RWPE2 (cell line): ENCODE data around the gene OR10W1.

ENCODE experiments used
- ATAC-seq: fragments of 200-7000 bp; cut with Tn5 transposase; 3 replicates; pipeline ENCODE4 v1.9.1; 2021; ENCODE audit warnings: low read depth
- DNase-seq: peaks from one replicate; pipeline ENCODE4 v3.0.0-alpha.2; 2020; ENCODE audit warnings: low spot score
- H3K27ac ChIP-seq: fragments of 450-650 bp; 2 replicates; pipeline ENCODE4 v1.5.1; 2017; ENCODE audit warnings: mild to moderate bottlenecking; ENCODE audit not compliant: poor library complexity, severe bottlenecking
- H3K27me3 ChIP-seq: fragments of 250-450 bp; sonication (Bioruptor Pico); 2 replicates; pipeline ENCODE4 v1.5.1; 2021; ENCODE audit warnings: mild to moderate bottlenecking, moderate library complexity; ENCODE audit not compliant: insufficient read depth, poor library complexity, severe bottlenecking
- H3K36me3 ChIP-seq: fragments of 250-450 bp; sonication (Bioruptor Pico); 2 replicates; pipeline ENCODE4 v1.5.1; 2020; ENCODE audit warnings: low read depth, mild to moderate bottlenecking, moderate library complexity
- H3K4me1 ChIP-seq: fragments of 250-450 bp; sonication (Bioruptor Pico); 2 replicates; pipeline ENCODE4 v1.5.1; 2021; ENCODE audit warnings: mild to moderate bottlenecking, moderate library complexity; ENCODE audit not compliant: insufficient read depth, poor library complexity, severe bottlenecking
- H3K4me3 ChIP-seq: fragments of 250-450 bp; sonication (Bioruptor Pico); 2 replicates; pipeline ENCODE4 v1.5.1; 2021; ENCODE audit warnings: mild to moderate bottlenecking, moderate library complexity; ENCODE audit not compliant: severe bottlenecking
- H3K9me3 ChIP-seq: fragments of 250-450 bp; sonication (Bioruptor Pico); 2 replicates; pipeline ENCODE4 v1.5.1; 2021; ENCODE audit warnings: mild to moderate bottlenecking, moderate library complexity; ENCODE audit not compliant: severe bottlenecking
- TF ChIP-seq, protein P1 (sequence below): fragments of 450-650 bp; IDR thresholded peaks from one replicate; pipeline ENCODE4 v1.5.1; 2017; ENCODE audit warnings: mild to moderate bottlenecking, moderate library complexity; ENCODE audit not compliant: poor library complexity, severe bottlenecking

The OR10W1 gene

DNA sequence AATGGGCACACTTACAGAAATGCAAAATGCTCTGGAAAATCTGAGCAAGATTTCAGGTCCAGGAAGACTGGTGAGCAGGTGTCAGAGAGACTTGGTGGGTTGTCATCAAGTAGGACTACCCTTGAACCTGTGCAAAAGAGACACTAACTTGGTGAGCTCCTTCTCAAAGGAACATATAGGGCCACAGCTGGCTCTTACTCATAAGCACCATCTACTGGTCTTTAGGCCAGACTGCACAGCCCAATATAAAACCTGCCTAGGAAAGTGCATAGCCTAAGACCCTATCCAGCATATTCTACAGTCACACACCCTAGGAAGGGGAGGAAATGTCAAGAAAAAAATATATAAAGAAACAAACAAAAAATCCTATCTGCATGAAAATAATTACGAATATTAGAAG, 18.2 kb upstream of the OR10W1 start:
- H3K36me3 ChIP-seq = no peaks in the 10 kb centered on the region
- peaks cover 2% of the 10 kb centered on the region for H3K9me3 ChIP-seq
- DNase-seq = no peak
- TF ChIP-seq, protein P1, sequence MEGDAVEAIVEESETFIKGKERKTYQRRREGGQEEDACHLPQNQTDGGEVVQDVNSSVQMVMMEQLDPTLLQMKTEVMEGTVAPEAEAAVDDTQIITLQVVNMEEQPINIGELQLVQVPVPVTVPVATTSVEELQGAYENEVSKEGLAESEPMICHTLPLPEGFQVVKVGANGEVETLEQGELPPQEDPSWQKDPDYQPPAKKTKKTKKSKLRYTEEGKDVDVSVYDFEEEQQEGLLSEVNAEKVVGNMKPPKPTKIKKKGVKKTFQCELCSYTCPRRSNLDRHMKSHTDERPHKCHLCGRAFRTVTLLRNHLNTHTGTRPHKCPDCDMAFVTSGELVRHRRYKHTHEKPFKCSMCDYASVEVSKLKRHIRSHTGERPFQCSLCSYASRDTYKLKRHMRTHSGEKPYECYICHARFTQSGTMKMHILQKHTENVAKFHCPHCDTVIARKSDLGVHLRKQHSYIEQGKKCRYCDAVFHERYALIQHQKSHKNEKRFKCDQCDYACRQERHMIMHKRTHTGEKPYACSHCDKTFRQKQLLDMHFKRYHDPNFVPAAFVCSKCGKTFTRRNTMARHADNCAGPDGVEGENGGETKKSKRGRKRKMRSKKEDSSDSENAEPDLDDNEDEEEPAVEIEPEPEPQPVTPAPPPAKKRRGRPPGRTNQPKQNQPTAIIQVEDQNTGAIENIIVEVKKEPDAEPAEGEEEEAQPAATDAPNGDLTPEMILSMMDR = peak; percentile 72
- H3K4me1 ChIP-seq = no peaks in the 10 kb centered on the region
- H3K4me3 ChIP-seq = no peak overlapping the region
- ATAC-seq = peak; percentile 90
- H3K27ac ChIP-seq = no peak overlapping the region
- H3K27me3 ChIP-seq = no peaks in the 10 kb centered on the region

DNA sequence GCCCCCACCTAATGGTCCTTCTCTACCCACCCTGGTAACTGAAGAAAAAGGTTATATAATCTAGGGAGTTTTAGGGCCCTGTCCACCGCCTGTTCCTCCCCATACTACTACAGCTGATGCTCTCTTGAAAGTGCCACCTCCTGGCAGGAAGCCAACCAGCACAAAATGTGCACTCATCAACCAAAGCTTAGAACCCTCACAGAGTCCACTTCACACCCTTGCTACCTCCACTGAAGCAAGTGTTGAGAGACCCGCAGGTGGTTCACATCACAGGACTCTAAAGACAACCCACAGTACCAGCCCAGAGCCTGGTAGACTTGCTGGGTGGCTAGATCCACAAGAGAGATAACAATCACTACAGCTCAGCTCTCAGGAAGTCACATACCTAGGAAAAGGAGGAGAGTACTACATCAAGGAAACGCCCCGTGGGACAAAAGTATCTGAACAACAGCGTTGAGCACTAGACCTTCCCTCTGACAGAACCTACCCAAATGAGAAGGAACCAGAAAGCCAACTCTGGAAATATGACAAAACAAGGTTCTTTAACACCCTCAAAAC, 17.5 kb upstream of the OR10W1 start:
- no peak for ATAC-seq
- DNase-seq = no peak

DNA sequence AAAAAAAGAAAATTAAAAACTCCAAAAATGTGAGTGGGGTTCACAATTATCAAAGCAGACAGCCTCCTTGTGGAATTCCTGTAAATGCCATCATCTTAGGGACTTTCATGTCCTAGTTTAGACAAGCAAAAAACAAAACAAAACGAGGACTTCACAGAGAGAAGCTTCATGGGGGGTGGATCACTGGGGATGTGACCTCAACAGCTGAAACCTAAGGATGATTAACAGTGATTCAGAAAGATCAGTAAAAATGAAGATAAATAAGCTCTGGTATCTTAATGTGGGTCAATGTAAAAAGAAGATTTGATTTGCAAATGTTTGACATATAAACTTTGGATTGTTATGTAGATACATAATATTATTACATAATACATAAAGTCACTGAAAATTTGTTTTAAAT, 8.1 kb upstream of the OR10W1 start:
- no peak overlapping the region for H3K27ac ChIP-seq
- no peaks in the 10 kb centered on the region for H3K27me3 ChIP-seq
- DNase-seq = no peak

More for the DNA sequence above, 17.5 kb upstream of the OR10W1 start:
- TF ChIP-seq, protein P1 = no peak
- H3K27ac ChIP-seq = no peak overlapping the region
- no peak overlapping the region for H3K4me3 ChIP-seq
- H3K9me3 ChIP-seq = peaks cover 2% of the 10 kb centered on the region
- H3K36me3 ChIP-seq = no peaks in the 10 kb centered on the region
- H3K27me3 ChIP-seq = no peaks in the 10 kb centered on the region
- no peaks in the 10 kb centered on the region for H3K4me1 ChIP-seq

DNA sequence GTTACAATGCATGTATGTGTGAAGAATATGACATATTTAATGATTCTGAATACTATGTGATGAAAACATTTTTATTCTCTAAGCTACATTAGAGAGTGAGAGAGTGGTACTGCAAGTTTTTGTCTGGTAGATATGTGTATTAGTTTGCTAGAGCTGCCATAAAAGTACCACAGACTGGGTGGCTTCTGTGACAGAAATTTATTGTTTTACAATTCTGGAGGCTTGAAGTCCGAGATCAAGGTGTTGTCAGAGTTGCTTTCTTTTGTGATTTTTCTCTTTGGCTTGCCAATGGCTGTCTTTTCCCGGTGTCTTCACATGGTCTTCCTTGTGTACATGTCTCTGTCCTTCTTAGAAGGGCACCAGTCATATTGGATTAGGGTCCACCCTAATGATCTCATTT, 6.9 kb upstream of the OR10W1 start:
- Histone ChIP-seq H3K4me1 (no peaks in the 10 kb centered on the region), H3K27ac (no peak overlapping the region), H3K36me3 (no peaks in the 10 kb centered on the region), H3K4me3 (no peak overlapping the region), H3K9me3 (no peaks in the 10 kb centered on the region), H3K27me3 (no peaks in the 10 kb centered on the region)
- TF ChIP-seq, protein P1 = no peak
- DNase-seq (no peak), ATAC-seq (no peak)

More for the DNA sequence above, 8.1 kb upstream of the OR10W1 start:
- TF ChIP-seq, protein P1 = no peak
- no peak overlapping the region for H3K4me3 ChIP-seq
- no peaks in the 10 kb centered on the region for H3K4me1 ChIP-seq
- H3K9me3 ChIP-seq = no peaks in the 10 kb centered on the region
- H3K36me3 ChIP-seq = no peaks in the 10 kb centered on the region
- no peak for ATAC-seq

DNA sequence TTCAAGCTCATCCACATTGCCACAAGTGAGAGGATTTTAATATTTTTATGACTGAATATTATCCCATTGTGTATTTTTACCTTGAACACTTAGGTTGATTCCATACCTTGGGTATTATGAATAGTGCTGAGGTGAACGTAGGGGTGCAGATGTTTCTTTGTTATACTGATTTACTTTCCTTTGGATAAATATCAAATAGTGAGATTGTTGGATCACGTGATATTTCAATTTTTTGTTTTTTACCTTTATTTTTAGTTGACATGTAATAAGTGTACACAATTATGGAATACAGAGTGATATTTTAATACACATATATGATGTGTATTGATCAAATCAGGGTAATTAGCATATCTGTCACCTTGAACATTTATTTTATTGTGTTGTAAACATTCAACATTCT, 8.1 kb downstream of the OR10W1 start:
- DNase-seq = no peak
- Histone ChIP-seq H3K9me3 (no peaks in the 10 kb centered on the region), H3K4me3 (no peak overlapping the region), H3K27ac (no peak overlapping the region), H3K4me1 (no peaks in the 10 kb centered on the region), H3K27me3 (peaks cover 9% of the 10 kb centered on the region), H3K36me3 (no peaks in the 10 kb centered on the region)
- TF ChIP-seq, protein P1 = no peak
- no peak for ATAC-seq
